Prostate gland (tissue), 2 donors: ENCODE results near the gene RASL10B.

ENCODE experiments used
- POLR2A ChIP-seq: fragments of 450-650 bp; IDR thresholded peaks from one replicate; pipeline ENCODE4 v1.6.1; 2016; ENCODE audit warnings: antibody characterized with exemption, mild to moderate bottlenecking
- TF ChIP-seq, protein P1 (sequence below), 4 experiments: fragments of 200-600 bp in 2 of 4; fragments of 450-650 bp in 2 of 4; sonication (generic) in 2 of 4; IDR thresholded peaks; 1 replicate in 3 of 4; 2 replicates in 1 of 4; pipeline ENCODE4 v1.5.1; 2016 to 2019; ENCODE audit warnings: antibody characterized with exemption in 4 of 4, mild to moderate bottlenecking in 2 of 4, moderate library complexity in 2 of 4

- TF ChIP-seq, protein P1, sequence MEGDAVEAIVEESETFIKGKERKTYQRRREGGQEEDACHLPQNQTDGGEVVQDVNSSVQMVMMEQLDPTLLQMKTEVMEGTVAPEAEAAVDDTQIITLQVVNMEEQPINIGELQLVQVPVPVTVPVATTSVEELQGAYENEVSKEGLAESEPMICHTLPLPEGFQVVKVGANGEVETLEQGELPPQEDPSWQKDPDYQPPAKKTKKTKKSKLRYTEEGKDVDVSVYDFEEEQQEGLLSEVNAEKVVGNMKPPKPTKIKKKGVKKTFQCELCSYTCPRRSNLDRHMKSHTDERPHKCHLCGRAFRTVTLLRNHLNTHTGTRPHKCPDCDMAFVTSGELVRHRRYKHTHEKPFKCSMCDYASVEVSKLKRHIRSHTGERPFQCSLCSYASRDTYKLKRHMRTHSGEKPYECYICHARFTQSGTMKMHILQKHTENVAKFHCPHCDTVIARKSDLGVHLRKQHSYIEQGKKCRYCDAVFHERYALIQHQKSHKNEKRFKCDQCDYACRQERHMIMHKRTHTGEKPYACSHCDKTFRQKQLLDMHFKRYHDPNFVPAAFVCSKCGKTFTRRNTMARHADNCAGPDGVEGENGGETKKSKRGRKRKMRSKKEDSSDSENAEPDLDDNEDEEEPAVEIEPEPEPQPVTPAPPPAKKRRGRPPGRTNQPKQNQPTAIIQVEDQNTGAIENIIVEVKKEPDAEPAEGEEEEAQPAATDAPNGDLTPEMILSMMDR (IDR thresholded peaks at IDR 0.05): no peak
- no peak for TF ChIP-seq POLR2A
Measured at GRCh38 chr17:35729405-35729833, 2.0 kb upstream of the RASL10B start.
